ENCODE results near the gene FBXO33.

FBXO33 gene

GRCh38 chr14:39376667-39377403 is 55.4 kb downstream of the FBXO33 start:
- H3K4me3 ChIP-seq (ENCODE audit: low read depth, low read length) = no peak overlapping the region
- no peak for DNase-seq (ENCODE audit: low read depth)
- TF ChIP-seq CTCF (IDR thresholded peaks at IDR 0.05; ENCODE audit: low read depth, low read length, missing control alignments) = no peak

- no peak overlapping the region for H3K4me3 ChIP-seq (ENCODE audit: low read depth, low read length)
- DNase-seq (ENCODE audit: low read depth) = no peak
- TF ChIP-seq CTCF (IDR thresholded peaks at IDR 0.05; ENCODE audit: low read depth, low read length, missing control alignments) = no peak
Observed at GRCh38 chr14:39374851-39375250, 57.4 kb downstream of the FBXO33 start.

DNA sequence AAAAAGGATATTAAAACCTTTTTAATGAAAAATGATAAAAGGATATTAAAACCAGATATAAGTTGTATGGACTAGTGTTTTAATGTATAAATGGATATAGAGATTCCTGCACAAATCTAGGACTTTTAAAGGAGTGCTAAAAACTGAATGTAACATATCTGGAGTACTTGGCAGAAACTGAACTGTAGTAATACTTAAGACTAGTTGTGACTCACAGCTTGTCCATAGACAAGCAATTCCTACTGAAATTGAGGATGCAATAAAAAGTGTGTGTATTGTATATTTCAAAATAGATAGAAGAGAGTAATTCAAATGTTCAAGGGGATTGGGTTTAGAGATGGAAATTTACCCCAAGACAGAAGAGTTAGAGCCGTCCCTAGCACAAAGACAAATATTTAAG is 59.6 kb downstream of the FBXO33 start:
- H3K4me3 ChIP-seq (ENCODE audit: low read depth, low read length) = no peak overlapping the region
- no peak for DNase-seq (ENCODE audit: low read depth)
- TF ChIP-seq CTCF (IDR thresholded peaks at IDR 0.05; ENCODE audit: low read depth, low read length, missing control alignments) = no peak

- H3K4me3 ChIP-seq (ENCODE audit: low read depth, low read length) = no peak overlapping the region
- DNase-seq (ENCODE audit: low read depth) = no peak
- no peak for TF ChIP-seq CTCF (IDR thresholded peaks at IDR 0.05; ENCODE audit: low read depth, low read length, missing control alignments)
Observed at GRCh38 chr14:39370415-39370814, 61.8 kb downstream of the FBXO33 start.

DNA sequence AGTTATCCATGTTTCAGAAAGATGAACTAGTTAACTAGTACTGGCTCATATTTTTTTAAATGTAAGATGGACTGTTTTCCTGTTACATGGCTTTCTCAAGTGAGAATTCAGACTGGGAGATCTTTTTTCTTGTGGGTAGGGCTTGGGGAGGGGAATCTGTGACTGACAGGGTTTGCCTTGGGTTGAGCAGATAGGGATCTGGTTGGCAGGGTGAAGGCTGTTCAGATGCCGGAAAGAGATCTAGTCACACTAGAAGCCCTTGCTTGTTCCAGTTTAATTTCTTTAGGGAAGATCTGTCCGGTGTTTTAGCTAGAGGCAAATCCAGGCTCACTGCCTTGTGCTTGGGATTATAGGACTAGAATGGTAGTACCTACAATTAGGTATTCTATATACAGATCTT is 63.2 kb downstream of the FBXO33 start:
- DNase-seq (ENCODE audit: low read depth) = no peak
- H3K4me3 ChIP-seq (ENCODE audit: low read depth, low read length) = no peak overlapping the region

GRCh38 chr14:39368261-39368959 is 63.8 kb downstream of the FBXO33 start:
- H3K4me3 ChIP-seq (ENCODE audit: low read depth, low read length) = no peak overlapping the region
- peak; percentile 42 for TF ChIP-seq CTCF (IDR thresholded peaks at IDR 0.05; ENCODE audit: low read depth, low read length, missing control alignments)
- DNase-seq (ENCODE audit: low read depth) = peak; percentile 13

More for the DNA sequence above, 63.2 kb downstream of the FBXO33 start:
- TF ChIP-seq CTCF (IDR thresholded peaks at IDR 0.05; ENCODE audit: low read depth, low read length, missing control alignments) = no peak

Data from GM12864 (cell line).